Measurements from ENCODE around the gene TACR1. TPM values are rescaled to one million over a fixed set of nuclear protein-coding genes. Genes with fewer than 3 reads are reported as not detected.

The TACR1 gene
- total RNA-seq, 2 donors from 2014 or later, result 0.58 to 0.94 TPM

- ATAC-seq (no peak), DNase-seq (no peak)
- intact Hi-C loops (cut with DNase I), result no loop called here
Observed at GRCh38 chr2:75006041-75006440, 193.3 kb downstream of the TACR1 start.

DNA sequence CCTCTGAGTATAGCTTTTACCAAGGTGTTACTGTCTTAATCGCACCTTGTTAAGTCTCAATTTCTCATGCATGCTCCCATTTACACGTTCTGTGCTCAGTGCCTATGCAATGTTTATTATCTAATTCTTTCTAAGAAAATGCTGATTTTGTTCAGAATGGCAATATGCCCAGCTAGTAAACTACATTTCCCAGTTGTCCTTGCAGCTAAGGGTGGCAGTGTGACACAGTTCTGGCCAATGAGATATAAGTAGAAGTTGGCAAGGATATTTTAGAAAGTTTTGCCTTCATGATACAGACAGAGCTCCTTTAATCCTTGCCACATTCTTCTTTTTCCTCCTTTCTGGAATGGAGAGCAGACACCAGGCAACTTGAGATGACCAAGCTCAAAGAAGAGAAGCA is 195.5 kb downstream of the TACR1 start:
- intact Hi-C loops (cut with DNase I), result no loop called here
- DNase-seq (no peak), ATAC-seq (no peak)

GRCh38 chr2:75003276-75003675 is 196.0 kb downstream of the TACR1 start:
- DNase-seq (no peak), ATAC-seq (peak in 1 of 2 donors; percentile 72)
- intact Hi-C loops (cut with DNase I), result no loop called here

DNA sequence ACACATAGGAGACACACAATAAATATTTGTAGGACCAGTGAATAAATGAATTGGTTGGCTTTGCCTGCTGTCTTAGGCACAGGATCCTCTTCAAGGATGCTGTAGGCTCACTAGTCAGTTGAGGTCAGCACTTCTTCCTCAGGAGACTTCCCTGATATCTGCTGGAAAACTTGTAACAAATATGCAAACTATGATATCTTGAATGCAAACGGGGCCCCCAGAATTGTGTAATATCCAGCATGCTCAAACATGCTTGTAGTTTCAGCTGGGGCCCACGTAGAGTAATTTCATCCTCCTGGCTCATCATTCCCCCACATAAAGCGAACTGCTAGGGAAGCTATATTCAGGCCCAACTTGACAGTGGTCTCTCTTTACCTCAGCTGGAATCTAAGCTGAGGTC is 197.3 kb downstream of the TACR1 start:
- no peak for DNase-seq
- no peak for ATAC-seq
- intact Hi-C loops (cut with DNase I), result no loop called here

- intact Hi-C loops (cut with DNase I), result no loop called here
- no peak for DNase-seq
- no peak for ATAC-seq
Observed at GRCh38 chr2:74999468-74999867, 199.9 kb downstream of the TACR1 start.

Small RNA genes within 50 kb of the gene (microRNA-seq; reads per million reads assigned to microRNA genes)
- 0.54 to 0.81 reads per million in 2 donors for gene MIR5000

Other genes starting within 250 kb of the TACR1 start
- 10 to 100 TPM; 42.7 to 50.0 TPM for gene POLE4, start 240.9 kb downstream of the TACR1 start, total RNA-seq

Measured in left cardiac atrium (tissue), 4 donors.